ENCODE measurements around the gene ZNF213.
"Not testable (repeated sequence)": the region's sequence is repeated elsewhere in the genome, so short reads cannot be mapped to it uniquely, and the experiment has no call there.

Gene ZNF213

DNA sequence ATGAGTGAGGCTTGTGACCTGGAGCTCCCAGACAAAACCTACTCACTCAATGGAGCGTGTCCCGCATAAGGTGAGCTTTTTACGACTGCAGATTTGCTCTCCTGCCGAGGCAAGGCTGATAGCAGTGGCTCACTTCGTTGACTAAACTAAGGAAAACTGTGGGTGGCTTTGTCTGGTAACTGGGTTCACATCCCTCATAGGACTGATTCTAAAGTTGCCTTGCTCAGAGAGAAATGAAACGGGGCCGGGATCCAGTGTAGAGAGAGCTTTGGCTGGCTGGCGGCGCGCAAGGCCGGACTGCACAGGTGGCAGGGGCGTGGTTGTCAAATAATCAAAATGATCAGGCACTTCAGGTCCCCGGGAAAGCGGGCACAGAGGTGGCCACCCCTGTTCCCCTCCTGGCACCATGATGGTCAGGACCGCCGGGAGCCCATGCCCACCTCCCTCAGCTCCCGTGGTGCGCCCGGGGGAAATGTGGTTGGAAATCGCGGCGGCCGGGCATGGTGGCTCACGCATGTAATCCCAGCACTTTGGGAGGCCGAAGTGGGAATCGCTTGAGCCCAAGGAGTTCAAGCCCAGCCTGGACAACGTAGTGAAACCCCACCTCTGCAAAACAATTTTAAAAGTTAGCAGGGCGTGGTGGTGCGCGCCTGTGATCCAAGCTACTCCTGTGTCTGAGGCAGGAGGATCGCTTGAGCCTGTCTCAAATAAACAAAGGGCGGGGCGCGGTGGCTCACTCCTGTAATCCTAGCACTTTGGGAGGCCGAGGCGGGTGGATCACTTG, 26.6 kb downstream of the ZNF213 start:
- H3K4me3 ChIP-seq, result no peak overlapping the region
- no peaks in the 10 kb centered on the region for H3K36me3 ChIP-seq (ENCODE audit: insufficient read depth, low read length)
- H3K9ac ChIP-seq (ENCODE audit: insufficient read length), result no peak overlapping the region
- H3K9me3 ChIP-seq (ENCODE audit: low read depth, low read length), result no peaks in the 10 kb centered on the region
- TF ChIP-seq POLR2AphosphoS5 (IDR thresholded peaks at IDR 0.05; ENCODE audit: borderline replicate concordance, low read depth, low read length) (no peak), FOXP2 (optimal IDR thresholded peaks at IDR 0.05; ENCODE audit: control extremely low read depth, extremely low read length, insufficient read depth) (no peak), EZH2 (IDR thresholded peaks at IDR 0.05) (no peak)
- H3K27ac ChIP-seq, result no peak overlapping the region
- no peak for DNase-seq (ENCODE audit: low read depth, low spot score)

GRCh38 chr16:3164121-3164991, 29.5 kb downstream of the ZNF213 start:
- TF ChIP-seq EZH2 (IDR thresholded peaks at IDR 0.05) (no peak), FOXP2 (optimal IDR thresholded peaks at IDR 0.05; ENCODE audit: control extremely low read depth, extremely low read length, insufficient read depth) (no peak), POLR2AphosphoS5 (IDR thresholded peaks at IDR 0.05; ENCODE audit: borderline replicate concordance, low read depth, low read length) (no peak)
- Histone ChIP-seq H3K4me3 (no peak overlapping the region), H3K9me3 (ENCODE audit: low read depth, low read length) (no peaks in the 10 kb centered on the region), H3K36me3 (ENCODE audit: insufficient read depth, low read length) (no peaks in the 10 kb centered on the region), H3K9ac (ENCODE audit: insufficient read length) (no peak overlapping the region), H3K27ac (no peak overlapping the region)
- no peak for DNase-seq (ENCODE audit: low read depth, low spot score)

GRCh38 chr16:3165111-3165822, 30.4 kb downstream of the ZNF213 start:
- no peak for DNase-seq (ENCODE audit: low read depth, low spot score)
- no peak overlapping the region for H3K27ac ChIP-seq
- no peaks in the 10 kb centered on the region for H3K9me3 ChIP-seq (ENCODE audit: low read depth, low read length)
- H3K36me3 ChIP-seq (ENCODE audit: insufficient read depth, low read length), result no peaks in the 10 kb centered on the region
- no peak overlapping the region for H3K9ac ChIP-seq (ENCODE audit: insufficient read length)
- peak overlapping the region; percentile 49; the same call in 1 of the 2 replicates for H3K4me3 ChIP-seq
- TF ChIP-seq EZH2 (IDR thresholded peaks at IDR 0.05), result no peak
- TF ChIP-seq POLR2AphosphoS5 (IDR thresholded peaks at IDR 0.05; ENCODE audit: borderline replicate concordance, low read depth, low read length), result no peak
- no peak for TF ChIP-seq FOXP2 (optimal IDR thresholded peaks at IDR 0.05; ENCODE audit: control extremely low read depth, extremely low read length, insufficient read depth)

- no peak overlapping the region for H3K27ac ChIP-seq
- TF ChIP-seq FOXP2 (optimal IDR thresholded peaks at IDR 0.05; ENCODE audit: control extremely low read depth, extremely low read length, insufficient read depth) (no peak), EZH2 (IDR thresholded peaks at IDR 0.05) (no peak), POLR2AphosphoS5 (IDR thresholded peaks at IDR 0.05; ENCODE audit: borderline replicate concordance, low read depth, low read length) (no peak)
- no peaks in the 10 kb centered on the region for H3K9me3 ChIP-seq (ENCODE audit: low read depth, low read length)
- no peaks in the 10 kb centered on the region for H3K36me3 ChIP-seq (ENCODE audit: insufficient read depth, low read length)
- DNase-seq (ENCODE audit: low read depth, low spot score), result no peak
- no peak overlapping the region for H3K4me3 ChIP-seq
- no peak overlapping the region for H3K9ac ChIP-seq (ENCODE audit: insufficient read length)
Measured at GRCh38 chr16:3166505-3166886, 31.7 kb downstream of the ZNF213 start.

DNA sequence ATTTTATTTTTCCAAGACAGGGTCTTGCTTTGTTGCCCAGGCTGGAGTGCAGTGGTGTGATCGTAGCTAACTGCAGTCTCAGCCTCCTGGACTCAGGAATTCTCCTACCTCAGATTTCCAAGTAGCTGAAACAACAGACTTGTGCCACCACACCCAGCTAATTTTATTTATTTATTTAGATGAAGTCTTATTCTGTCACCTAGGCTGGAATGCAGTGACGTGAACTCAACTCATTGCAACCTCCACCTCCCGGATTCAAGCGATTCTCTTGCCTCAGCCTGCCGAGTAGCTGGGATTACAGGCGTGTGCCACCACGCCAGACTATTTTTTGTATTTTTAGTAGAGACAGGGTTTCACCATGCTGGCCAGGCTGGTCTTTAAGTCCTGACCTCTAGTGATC, 33.9 kb downstream of the ZNF213 start:
- H3K9ac ChIP-seq (ENCODE audit: insufficient read length); H3K27ac ChIP-seq; H3K4me3 ChIP-seq; DNase-seq (ENCODE audit: low read depth, low spot score); H3K36me3 ChIP-seq (ENCODE audit: insufficient read depth, low read length); H3K9me3 ChIP-seq (ENCODE audit: low read depth, low read length): not testable (repeated sequence)

DNA sequence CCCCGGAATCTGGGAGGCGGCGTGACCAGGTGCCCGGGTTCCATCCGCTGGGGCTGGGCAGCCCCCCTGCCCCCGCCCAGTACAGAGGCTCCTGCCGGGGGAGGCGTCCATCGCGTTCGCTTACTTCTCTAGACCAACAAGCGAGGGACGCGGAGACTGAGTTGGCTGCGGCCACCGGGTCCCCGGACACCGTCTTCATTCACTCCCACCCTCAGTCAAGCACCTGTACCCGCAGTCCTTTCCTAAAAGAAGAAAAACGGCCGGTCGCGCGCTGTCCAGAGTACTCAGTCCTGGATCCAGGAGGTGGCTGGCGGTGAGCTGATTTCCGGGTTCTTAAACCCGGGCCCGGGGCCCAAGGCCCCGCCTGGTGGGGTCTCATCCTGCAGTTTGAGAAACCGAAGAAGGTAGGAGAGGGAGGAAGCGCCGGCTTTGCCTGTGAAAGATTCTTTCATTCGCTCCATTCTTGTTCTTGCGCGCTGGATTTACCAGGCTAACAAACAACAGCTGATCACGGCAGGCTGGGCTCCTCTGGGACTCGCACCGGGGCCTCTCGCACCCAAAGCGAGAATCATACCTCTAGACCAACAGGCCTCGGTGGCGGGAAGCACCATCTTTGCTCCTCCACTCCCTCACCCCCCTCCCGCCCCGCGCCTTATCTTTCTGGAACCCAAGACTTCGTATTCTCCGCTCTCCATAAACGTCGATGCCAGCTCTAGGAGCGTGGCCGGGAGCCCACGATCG, 35.8 kb downstream of the ZNF213 start:
- Histone ChIP-seq H3K9me3 (ENCODE audit: low read depth, low read length) (no peaks in the 10 kb centered on the region), H3K27ac (no peak overlapping the region), H3K4me3 (no peak overlapping the region), H3K9ac (ENCODE audit: insufficient read length) (no peak overlapping the region), H3K36me3 (ENCODE audit: insufficient read depth, low read length) (no peaks in the 10 kb centered on the region)
- no peak for DNase-seq (ENCODE audit: low read depth, low spot score)
- no peak for TF ChIP-seq FOXP2 (optimal IDR thresholded peaks at IDR 0.05; ENCODE audit: control extremely low read depth, extremely low read length, insufficient read depth)
- TF ChIP-seq EZH2 (IDR thresholded peaks at IDR 0.05), result no peak
- TF ChIP-seq POLR2AphosphoS5 (IDR thresholded peaks at IDR 0.05; ENCODE audit: borderline replicate concordance, low read depth, low read length), result no peak

- DNase-seq (ENCODE audit: low read depth, low spot score), result no peak
- TF ChIP-seq POLR2AphosphoS5 (IDR thresholded peaks at IDR 0.05; ENCODE audit: borderline replicate concordance, low read depth, low read length), result no peak
- no peak for TF ChIP-seq EZH2 (IDR thresholded peaks at IDR 0.05)
- TF ChIP-seq FOXP2 (optimal IDR thresholded peaks at IDR 0.05; ENCODE audit: control extremely low read depth, extremely low read length, insufficient read depth), result no peak
- Histone ChIP-seq H3K9me3 (ENCODE audit: low read depth, low read length) (no peaks in the 10 kb centered on the region), H3K27ac (no peak overlapping the region), H3K9ac (ENCODE audit: insufficient read length) (no peak overlapping the region), H3K4me3 (no peak overlapping the region), H3K36me3 (ENCODE audit: insufficient read depth, low read length) (no peaks in the 10 kb centered on the region)
Measured at GRCh38 chr16:3171181-3171854, 36.5 kb downstream of the ZNF213 start.

All from SK-N-MC (cell line).